ENCODE data around the gene WDCP.

GRCh38 chr2:24022324-24022974, 24.7 kb downstream of the WDCP start:
- TF ChIP-seq CTCF (IDR thresholded peaks at IDR 0.05; ENCODE audit: poor library complexity, severe bottlenecking), result no peak
- TF ChIP-seq EZH2 (IDR thresholded peaks at IDR 0.05; ENCODE audit: borderline replicate concordance, insufficient read depth, low read length, poor library complexity, severe bottlenecking), result no peak
- no peak for TF ChIP-seq EP300 (conservative IDR thresholded peaks at IDR 0.05; ENCODE audit: poor library complexity, severe bottlenecking)
- no peak for TF ChIP-seq RAD21 (conservative IDR thresholded peaks at IDR 0.05)
- no peak for TF ChIP-seq POLR2AphosphoS5 (IDR thresholded peaks at IDR 0.05)
